Measurements from ENCODE around the gene FAF1.

DNA sequence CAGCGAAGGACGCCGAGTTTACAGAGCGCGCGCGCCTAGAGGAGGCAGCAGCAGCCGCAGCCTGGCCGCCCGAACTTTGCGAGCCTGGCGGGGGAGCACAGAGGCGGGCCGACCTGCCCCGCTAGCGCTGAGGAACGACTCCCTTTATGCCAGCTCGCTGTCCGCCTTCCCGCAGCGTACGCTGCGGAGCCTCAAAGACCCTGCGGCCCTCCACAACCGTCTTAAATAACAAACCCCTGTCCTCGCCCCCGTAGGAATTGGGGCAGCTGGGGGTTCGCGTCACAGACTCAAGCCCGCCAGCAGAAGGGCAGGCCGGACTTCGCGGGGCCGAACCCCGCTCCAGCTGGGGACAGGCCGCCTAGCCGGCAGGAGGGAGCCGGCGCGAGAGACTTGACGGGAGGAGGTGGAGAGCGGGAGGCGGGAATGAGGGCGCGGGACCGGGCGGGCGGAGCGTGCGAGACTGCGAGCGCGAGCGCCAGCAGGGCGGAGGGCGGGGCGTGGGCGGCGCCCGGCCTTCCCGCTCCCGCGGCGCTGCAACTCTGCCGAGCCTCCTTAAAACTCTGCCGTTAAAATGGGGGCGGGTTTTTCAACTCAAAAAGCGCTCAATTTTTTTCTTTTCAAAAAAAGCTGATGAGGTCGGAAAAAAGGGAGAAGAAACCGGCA lies 8.2 kb upstream of the FAF1 start:
- no peak for TF ChIP-seq EZH2 (IDR thresholded peaks at IDR 0.05)
- peak; percentile 92 for TF ChIP-seq POLR2AphosphoS5 (IDR thresholded peaks at IDR 0.05; ENCODE audit: borderline replicate concordance, low read depth, low read length)

All from SK-N-MC (cell line).